Activated CD8-positive, alpha-beta memory T cell treated with anti-CD3 and anti-CD28 coated beads, Interleukin-2, amount 50 U/mL, for 1 hour (primary cell): ENCODE results near the gene TCF19.

Experiments
- DNase-seq: peaks from one replicate; pipeline ENCODE4 v3.0.0-alpha.2; 2020; ENCODE audit errors: extremely low read depth

TCF19 gene

GRCh38 chr6:31158140-31158862, at the start of gene TCF19:
Gene TCF19 (plus strand): TSS chr6:31158589. CDS start chr6:31159470, 881 bp downstream.
- peak; percentile 99 for DNase-seq

- DNase-seq, result no peak
These were observed 47.4 kb upstream of the TCF19 start for GRCh38 chr6:31110825-31111582.

GRCh38 chr6:31111712-31112111, 46.7 kb upstream of the TCF19 start:
- DNase-seq, result no peak

GRCh38 chr6:31112478-31112877, 45.9 kb upstream of the TCF19 start, which contains the start of gene C6orf15:
Gene C6orf15 (minus strand): TSS chr6:31112575. CDS start chr6:31112555, 20 bp downstream.
- DNase-seq, result no peak

GRCh38 chr6:31113861-31114540, 44.4 kb upstream of the TCF19 start:
- DNase-seq, result no peak

- no peak for DNase-seq
These were observed 43.9 kb upstream of the TCF19 start, which contains the start of gene PSORS1C1 for GRCh38 chr6:31114541-31114878. Gene PSORS1C1 (plus strand): TSS chr6:31114800. CDS start chr6:31129633, 14,833 bp downstream.

GRCh38 chr6:31114970-31115849, 43.2 kb upstream of the TCF19 start:
- no peak for DNase-seq

GRCh38 chr6:31115941-31116560, 42.3 kb upstream of the TCF19 start:
- DNase-seq, result no peak

- DNase-seq, result no peak
These were observed 41.6 kb upstream of the TCF19 start for GRCh38 chr6:31116661-31117385.

GRCh38 chr6:31118178-31118577, 40.2 kb upstream of the TCF19 start:
- DNase-seq, result no peak

GRCh38 chr6:31120151-31120915, 38.1 kb upstream of the TCF19 start, which contains the start of gene CDSN:
Gene CDSN (minus strand): TSS chr6:31120446. CDS start chr6:31120419, 27 bp downstream.
- no peak for DNase-seq

GRCh38 chr6:31121131-31121790, 37.1 kb upstream of the TCF19 start:
- no peak for DNase-seq

- DNase-seq, result no peak
These were observed 35.3 kb upstream of the TCF19 start for GRCh38 chr6:31122791-31123706.

GRCh38 chr6:31125162-31125561, 33.2 kb upstream of the TCF19 start:
- no peak for DNase-seq

- DNase-seq, result no peak
These were observed 32.6 kb upstream of the TCF19 start for GRCh38 chr6:31125586-31126363.

- no peak for DNase-seq
These were observed 31.8 kb upstream of the TCF19 start for GRCh38 chr6:31126396-31127175.
